NCI-H2107 treated with DMSO at 0.1 percent for 48 hours (cell line): ENCODE results near the gene PHF11.
"Not testable (repeated sequence)": the region's sequence is repeated elsewhere in the genome, so short reads cannot be mapped to it uniquely, and the experiment has no call there.

ENCODE experiments used
- DNase-seq: peaks from one replicate; lab custom pipeline; 2025; ENCODE audit not compliant: unreplicated experiment; lab: John Stamatoyannopoulos, UW

Gene PHF11

GRCh38 chr13:49543656-49544055 lies 47.9 kb downstream of the PHF11 start:
- no peak for DNase-seq

GRCh38 chr13:49545661-49546060 lies 49.9 kb downstream of the PHF11 start:
- no peak for DNase-seq

GRCh38 chr13:49546561-49546960 lies 50.8 kb downstream of the PHF11 start:
- no peak for DNase-seq

GRCh38 chr13:49549289-49549688 lies 53.5 kb downstream of the PHF11 start:
- DNase-seq = no peak

- DNase-seq = no peak
These were observed 55.3 kb downstream of the PHF11 start for GRCh38 chr13:49550942-49551644.

- DNase-seq = no peak
These were observed 58.1 kb downstream of the PHF11 start for GRCh38 chr13:49553888-49554287.

- DNase-seq = no peak
These were observed 58.6 kb downstream of the PHF11 start for GRCh38 chr13:49554387-49554786.

- no peak for DNase-seq
These were observed 63.3 kb downstream of the PHF11 start for GRCh38 chr13:49559006-49559405.

- no peak for DNase-seq
These were observed 64.7 kb downstream of the PHF11 start for GRCh38 chr13:49560270-49561061.

GRCh38 chr13:49561062-49561410 lies 65.3 kb downstream of the PHF11 start:
- no peak for DNase-seq

- DNase-seq = no peak
These were observed 67.8 kb downstream of the PHF11 start for GRCh38 chr13:49563516-49563915.

GRCh38 chr13:49565461-49565860 lies 69.7 kb downstream of the PHF11 start:
- not testable (repeated sequence) for DNase-seq

- DNase-seq = no peak
These were observed 70.7 kb downstream of the PHF11 start for GRCh38 chr13:49566461-49566860.

GRCh38 chr13:49567491-49567890 lies 71.7 kb downstream of the PHF11 start:
- DNase-seq = no peak

GRCh38 chr13:49569993-49570689 lies 74.4 kb downstream of the PHF11 start:
- no peak for DNase-seq

GRCh38 chr13:49571299-49572240 lies 75.8 kb downstream of the PHF11 start:
- DNase-seq = no peak
